Activated gamma-delta T cell treated with Interleukin-2 at 50 U/mL for 16 hours (primary cell): ENCODE data around the gene NDUFA7.
"Not testable (repeated sequence)": the region's sequence is repeated elsewhere in the genome, so short reads cannot be mapped to it uniquely, and the experiment has no call there.

Source experiments
- DNase-seq: peaks from one replicate; pipeline ENCODE4 v3.0.0-alpha.2; 2020

NDUFA7 gene

DNA sequence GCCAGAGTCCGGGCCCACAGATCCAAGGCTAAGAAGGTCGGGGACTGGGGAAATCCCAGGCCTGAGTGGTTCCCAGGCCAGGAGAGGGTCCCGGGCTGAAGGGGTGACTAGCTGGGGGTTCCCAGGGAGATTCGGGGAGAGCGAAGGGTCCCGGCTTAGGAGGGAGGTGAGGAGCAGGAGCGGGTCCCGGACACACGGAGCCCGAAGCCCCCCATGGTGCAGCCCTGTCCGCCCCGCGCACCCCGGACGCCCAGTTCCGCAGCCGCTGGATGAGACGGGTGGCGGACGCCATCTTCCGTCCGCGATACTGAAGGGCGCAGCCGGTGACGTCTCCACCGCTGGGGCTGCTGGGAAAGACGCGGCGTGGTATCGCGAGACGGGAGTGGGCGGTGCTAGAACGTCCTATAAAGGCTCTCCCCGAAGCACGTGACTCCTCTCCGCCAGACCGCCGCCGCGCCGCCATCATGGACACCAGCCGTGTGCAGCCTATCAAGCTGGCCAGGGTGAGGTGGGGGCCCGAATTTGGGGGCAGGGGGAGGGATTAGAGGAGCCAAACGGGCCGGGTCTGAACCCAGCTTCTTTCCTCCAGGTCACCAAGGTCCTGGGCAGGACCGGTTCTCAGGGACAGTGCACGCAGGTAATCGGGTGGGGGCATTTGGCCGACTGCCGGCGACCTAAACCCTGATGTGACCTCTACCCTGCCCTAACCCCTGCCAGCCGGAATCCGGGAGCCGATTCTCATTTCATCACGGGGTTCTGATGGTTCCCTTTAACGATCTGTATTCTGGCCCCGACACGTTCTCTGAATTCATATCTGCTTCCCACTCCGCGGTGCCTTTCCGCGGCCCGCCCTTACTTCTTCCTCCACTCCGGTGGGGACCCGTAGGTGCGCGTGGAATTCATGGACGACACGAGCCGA lies at the start of gene NDUFA7, which contains the start of gene RPS28:
Gene NDUFA7 (minus strand): TSS at position 309 of the 919 bp plus-strand sequence. CDS start 17 bp downstream, at position 292.
Gene RPS28 (plus strand): TSS at position 430 of the 919 bp plus-strand sequence. CDS start 35 bp downstream, at position 465.
- peak; percentile 97 for DNase-seq

DNA sequence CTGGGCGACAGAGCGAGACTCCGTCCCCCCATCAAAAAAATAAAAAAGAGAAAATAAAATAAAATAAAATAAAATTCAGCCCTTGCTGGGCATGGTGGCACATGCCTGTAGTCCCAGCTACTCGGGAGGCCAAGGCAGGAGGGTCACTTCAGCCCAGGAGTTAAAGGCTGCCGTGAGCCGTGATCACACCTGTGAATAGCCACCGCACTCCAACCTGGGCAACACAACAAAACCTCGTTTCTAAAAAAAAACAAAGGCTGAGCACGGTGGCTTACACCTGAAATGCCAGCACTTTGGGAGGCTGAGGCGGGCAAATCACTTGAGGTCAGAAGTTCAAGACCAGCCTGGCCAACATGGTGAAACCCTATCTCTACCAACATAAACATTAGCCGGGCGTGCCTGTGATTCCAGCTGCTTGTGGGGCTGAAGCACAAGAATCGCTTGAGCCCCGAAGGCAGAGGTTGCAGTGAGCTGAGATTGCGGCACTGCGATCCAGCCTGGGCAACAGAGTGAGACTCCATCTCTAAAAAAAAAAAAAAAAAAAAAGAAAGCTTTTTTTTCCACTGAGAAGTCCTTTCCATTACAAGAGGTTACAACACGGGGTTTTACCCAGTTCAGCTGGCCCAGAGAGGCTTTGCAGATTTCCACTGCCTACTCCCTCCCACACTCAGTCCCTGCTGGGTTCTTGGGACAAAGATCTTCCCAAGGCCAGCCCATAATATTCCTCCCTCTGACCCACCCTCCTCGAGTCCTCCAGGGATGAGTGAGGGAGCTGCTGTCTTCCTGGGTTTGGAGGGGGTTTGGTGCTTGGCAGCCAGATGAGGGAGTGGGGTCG lies 49.2 kb upstream of the NDUFA7 start:
- DNase-seq: no peak

DNA sequence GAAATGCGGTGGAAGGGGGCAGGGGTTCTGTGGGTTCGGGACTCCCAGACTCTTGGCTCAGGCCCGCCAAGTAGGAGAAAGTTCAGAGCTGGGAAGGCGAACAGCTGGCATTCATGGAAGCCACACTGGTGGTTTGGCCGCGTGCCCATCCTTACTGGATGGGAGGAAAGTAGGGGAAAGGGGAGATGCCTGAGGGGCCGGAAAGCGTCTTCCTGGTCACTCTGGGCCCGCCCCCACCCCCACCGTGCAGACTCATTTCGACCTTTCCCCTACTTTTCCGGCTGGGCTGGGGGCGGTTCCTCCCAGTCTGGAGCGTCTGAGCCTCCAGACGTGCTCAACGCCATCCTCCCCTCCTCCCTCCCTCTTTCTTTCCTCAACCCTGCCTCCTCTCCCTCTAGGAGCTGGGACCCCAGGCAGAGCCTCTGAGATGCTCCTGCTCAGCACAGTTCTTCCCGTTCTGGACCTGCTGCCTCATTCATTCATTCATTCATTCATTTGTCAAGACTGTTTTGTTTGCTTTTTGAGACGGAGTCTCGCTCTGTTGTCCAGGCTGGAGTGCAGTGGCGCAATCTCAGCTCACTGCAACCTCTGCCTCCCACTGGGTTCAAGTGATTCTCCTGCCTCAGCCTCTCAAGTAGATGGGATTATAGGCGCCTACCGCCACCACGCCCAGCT lies 46.3 kb upstream of the NDUFA7 start:
- no peak for DNase-seq

DNA sequence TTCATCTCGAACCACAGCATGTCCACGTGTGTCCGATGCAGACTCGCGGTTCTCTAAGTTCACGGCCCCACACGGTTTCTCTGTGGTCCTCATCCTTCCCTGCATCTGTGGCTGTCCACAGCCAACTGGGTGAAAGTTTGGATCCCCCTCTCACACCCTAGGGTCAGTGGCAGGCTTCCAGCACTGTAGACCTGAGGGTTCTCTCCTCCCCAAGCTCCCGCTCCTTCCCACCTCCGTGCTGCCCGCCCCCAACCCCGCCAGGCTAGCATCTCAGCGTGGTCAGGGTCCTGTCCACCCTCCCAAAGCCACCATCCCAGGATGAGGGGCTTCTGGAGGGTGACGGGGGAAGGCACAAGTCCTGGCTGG lies 45.8 kb upstream of the NDUFA7 start:
- DNase-seq: no peak

DNA sequence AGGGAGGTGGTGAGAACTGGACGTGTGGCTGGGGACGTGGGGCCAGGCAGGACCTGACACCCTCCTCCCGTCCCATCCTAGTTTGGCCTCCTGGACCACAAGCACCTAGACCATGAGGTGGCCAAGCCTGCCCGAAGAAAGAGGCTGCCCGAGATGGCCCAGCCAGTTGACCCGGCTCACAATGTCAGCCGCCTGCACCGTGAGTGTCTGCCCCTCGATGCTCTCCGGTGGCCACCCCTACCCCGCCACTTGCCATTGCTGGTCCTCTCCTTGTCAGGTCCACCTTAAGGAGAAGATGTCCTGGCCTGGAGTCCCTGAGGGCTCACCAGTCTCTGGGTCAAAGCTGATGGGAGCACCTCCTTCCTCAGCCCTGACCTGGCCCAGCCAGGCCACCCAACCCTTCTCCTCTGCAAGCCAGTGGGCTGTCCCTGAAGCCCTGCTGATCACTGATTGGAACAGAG lies 45.0 kb upstream of the NDUFA7 start:
- no peak for DNase-seq

DNA sequence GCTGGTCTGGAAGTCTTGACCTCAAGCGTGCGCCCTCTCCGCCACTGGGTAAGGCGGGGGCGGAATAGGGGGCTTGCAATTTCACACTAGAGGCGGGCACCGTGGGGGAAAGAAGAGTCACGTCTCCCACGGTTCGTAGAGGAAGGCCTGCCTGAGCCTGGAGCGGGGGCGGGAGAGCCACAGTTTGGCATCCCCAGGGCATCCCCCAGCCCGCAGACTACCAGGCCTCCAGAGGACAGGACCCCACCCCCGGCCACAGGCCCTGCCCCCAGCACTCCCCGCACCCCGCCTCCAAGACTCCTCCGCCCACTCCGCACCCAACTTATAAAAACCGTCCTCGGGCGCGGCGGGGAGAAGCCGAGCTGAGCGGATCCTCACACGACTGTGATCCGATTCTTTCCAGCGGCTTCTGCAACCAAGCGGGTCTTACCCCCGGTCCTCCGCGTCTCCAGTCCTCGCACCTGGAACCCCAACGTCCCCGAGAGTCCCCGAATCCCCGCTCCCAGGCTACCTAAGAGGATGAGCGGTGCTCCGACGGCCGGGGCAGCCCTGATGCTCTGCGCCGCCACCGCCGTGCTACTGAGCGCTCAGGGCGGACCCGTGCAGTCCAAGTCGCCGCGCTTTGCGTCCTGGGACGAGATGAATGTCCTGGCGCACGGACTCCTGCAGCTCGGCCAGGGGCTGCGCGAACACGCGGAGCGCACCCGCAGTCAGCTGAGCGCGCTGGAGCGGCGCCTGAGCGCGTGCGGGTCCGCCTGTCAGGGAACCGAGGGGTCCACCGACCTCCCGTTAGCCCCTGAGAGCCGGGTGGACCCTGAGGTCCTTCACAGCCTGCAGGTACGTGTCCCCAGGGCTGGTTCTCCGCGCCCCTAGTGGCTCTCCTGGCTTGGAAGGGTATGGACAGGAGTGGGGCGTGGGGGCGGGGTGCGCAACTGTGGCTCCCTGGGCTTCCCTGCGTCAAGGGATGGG lies 42.9 kb upstream of the NDUFA7 start, which contains the start of gene ANGPTL4:
Gene ANGPTL4 (plus strand): TSS at position 353 of the 969 bp plus-strand sequence. CDS start 167 bp downstream, at position 520.
- DNase-seq: peak; percentile 25

DNA sequence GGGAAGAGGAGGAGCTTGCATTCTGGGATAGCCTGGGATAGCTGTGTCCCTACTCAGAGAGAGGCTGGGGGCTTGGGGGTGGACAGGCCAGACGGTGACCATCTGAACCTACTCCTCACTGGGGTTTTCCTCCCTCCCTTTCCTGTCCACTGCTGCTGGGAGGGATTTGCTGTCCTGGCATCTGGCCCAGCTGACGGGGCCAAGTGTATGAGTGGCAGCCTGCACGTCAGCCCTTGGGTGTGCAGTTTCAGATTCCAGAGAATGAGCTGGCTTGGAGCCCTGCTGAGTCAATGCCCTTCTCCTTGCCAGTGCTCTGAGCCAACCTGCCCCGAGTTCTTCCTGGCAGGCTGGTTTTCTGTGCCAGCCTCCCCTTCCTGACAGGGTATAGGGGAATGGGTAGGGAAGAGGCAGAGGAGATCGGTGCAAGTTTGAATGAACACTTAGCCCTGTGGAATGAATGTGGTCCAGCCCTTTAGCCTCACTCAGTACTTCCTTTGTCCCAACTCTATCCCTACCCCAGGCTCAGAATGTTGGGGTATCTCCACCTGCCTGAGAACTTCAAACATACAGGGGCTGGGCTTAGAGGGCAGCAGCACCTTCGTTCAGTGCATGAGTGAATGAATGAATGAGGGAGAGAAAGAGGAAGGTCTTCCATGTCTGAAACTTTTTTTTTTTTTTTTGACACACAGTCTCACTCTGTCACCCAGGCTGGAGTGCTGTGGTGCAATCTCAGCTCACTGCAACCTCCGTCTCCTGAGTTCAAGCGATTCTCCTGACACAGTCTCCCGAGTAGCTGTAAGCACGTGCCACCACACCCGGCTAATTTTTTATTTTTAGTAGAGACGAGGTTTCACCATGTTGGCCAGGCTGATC lies 41.0 kb upstream of the NDUFA7 start:
- no peak for DNase-seq

DNA sequence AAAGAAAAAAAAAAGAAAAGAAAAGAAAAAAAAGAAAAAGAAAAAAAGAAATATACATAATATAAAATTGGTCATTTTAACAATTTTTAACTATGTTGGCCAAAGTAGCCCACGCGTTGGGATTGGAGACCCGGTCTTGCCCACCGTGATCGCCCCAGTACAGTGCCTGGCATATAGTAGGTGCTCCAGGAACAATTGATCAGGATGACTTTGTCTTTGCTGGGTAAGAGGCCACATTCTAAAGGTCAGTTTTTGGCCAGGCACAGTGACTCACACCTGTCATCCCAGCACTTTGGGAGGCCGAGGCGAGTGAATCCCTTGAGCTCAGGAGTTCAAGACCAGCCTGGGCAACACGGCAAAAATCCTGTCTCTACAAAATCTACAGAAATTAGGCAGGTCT lies 39.0 kb upstream of the NDUFA7 start:
- no peak for DNase-seq

DNA sequence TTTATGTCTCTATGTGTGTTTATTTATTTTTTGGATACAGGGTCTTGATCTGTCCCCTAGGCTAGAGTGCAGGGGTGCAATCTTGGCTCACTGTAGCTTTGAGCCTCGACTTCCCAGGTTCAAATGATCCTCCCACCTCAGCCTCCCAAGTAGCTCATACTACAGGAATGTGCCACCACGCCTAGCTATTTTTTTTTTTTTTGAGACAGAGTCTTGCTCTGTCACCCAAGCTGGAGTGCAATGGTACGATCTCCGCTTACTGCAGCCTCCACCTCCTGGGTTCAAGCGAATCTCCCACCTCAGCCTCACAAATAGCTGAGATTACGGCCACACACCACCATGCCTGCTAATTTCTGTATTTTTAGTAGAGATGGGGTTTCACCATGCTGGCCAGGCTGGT lies 37.8 kb upstream of the NDUFA7 start:
- DNase-seq: no peak

DNA sequence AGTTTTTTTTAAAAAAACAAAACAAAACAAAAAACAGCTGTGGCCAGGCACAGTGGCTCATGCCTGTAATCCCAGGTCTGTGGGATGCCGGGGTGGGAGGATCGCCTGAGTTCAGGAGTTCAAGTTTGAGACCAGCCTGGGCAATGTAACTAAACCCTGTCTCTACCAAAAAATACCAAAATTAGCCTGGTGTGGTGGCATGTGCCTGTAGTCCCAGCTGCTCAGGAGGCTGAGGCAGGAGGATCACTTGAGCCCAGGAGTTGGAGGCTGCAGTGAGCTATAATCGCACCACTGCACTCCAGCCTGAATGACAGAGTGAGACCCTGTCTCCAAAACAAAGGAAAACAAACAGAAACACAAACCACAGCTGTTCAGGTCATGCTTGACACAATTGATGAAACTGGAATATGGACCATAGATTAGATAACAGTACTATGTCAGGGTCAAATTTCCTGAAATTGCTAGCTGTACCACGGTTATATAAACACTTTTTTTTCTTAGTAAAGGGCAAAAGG lies 35.9 kb upstream of the NDUFA7 start:
- no peak for DNase-seq

DNA sequence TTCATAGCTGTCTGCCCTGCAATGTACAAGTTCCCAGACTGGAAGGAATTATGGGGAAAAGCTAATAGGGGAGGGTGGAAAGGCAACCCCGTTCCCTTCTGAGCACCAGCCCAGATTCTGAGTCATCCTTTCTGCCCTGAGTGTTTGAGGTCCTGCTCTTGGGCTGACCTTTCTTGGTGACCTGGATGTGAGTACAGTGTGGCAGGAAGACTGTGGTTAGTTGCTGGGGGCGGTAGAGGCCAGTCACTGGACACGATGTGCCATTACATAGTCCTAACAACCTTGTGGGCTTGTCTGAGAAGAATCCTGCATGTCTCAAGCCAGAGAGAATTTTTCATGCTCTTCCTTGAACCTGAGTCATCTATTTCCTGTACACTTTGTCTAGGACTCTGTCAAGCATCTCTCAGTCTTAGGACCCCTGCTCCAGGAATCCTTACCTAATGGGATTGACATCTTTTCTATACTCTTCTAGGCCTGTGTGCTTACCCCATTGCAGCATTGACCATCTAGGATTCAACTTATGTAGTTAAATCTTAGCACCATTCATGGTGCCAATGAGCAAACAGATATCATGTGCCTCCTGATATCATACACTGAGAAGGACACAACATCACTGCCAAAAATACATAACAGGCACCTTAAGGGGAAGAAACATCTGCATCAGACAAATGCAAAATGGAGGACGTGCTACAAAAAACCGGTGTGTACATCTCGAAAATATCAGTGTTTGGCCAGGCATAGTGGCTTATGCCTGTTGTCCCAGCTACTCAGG lies 34.6 kb upstream of the NDUFA7 start:
- DNase-seq: no peak

DNA sequence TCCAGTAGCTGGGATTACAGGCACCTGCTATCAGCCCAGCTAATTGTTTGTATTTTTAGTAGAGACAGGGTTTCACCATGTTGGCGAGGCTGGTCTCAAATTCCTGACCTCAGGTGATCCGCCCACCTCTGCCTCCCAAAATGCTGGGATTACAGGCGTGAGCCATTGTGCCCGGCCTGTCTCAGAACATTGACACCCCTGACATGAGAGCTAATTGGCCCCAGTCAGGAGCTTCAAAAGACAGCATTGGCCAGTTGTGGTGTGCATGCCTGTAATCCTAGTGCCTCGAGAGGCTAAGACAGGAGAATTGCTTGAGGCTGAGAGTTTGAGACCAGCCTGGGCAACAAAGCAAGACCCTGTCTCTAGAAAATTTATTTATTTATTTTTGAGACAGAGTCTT lies 31.7 kb upstream of the NDUFA7 start:
- not testable (repeated sequence) for DNase-seq

DNA sequence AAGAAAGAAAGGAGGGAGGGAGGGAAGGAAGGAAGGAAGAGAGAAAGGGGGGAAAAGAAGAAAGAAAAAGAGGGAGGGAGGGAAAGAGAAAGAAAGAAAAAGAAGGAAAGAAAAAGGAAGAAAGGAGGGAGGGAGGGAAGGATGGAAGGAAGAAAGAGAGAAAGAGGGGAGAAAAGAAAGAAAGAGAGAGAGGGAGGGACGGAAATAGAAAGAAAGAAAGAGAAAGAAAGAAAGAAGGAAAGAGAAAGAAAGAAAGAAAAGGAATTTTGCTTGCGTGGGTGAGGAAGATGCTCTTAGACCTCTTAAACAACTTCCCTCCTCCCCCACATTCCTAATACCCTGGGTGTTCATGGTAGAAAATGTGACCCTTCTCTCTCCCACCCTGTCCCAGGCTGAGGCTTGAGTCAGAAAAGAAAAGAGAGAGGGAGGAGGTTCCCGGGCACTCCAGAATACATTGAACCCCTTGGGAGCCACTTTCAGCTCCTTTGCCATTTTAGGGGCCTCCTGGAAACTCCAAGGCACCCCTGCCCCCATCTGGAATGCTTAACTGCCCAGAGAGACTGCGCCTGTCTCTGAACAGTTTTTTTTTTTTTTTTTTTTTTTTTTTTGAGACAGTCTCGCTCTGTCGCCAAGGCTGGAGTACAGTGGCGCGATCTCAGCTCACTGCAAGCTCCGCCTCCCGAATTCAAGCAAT lies 31.1 kb upstream of the NDUFA7 start:
- no peak for DNase-seq

DNA sequence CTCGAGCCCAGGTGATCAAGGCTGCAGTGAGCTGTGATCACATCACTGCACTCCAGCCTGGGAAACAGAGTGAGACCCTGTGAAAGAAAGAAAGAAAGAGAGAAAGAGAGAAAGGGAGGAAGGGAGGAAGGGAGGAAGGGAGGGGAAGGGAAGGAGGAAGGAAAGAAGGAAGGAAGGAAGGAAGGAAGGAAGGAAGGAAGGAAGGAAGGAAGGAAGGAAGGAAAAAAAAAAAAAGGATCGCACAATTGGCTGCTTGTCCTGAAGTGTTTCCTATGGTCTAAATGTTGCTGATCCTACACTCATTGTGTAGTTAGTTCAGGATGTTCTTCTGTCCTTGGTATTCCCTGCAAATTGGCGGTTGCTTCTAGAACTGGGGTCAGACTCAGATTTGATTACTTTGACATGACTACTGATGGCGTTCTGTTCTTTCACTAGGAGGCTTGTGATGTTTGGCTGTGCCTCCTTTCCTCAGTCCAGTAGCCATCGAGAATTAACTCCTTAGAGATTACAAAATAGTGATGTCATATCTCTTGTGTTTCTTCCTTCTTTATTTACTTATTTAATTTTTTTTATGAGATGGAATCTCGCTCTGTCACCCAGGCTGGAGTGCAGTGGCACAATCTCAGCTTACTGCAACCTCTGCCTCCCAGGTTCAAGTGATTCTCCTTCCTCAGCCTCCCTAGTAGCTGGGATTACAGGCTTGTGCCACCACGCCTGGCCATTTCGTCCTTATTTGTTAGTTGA lies 28.6 kb upstream of the NDUFA7 start:
- DNase-seq: not testable (repeated sequence)

DNA sequence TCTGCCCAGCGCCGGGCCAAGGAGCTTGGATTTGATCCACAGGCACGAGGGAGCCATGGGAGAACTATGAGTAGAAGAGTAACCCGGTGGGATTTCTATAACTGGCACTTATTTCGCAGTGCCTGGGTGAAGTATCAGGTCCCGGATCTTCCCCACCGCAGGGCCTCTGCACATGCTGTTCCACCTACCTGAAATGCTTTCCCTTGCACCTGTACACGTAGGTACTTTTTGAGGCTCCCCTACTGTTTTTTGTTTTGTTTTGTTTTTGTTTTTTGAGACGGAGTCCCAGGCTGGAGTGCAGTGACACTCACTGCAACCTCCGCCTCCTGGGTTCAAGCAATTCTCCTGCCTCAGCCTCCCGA lies 22.3 kb upstream of the NDUFA7 start:
- no peak for DNase-seq

DNA sequence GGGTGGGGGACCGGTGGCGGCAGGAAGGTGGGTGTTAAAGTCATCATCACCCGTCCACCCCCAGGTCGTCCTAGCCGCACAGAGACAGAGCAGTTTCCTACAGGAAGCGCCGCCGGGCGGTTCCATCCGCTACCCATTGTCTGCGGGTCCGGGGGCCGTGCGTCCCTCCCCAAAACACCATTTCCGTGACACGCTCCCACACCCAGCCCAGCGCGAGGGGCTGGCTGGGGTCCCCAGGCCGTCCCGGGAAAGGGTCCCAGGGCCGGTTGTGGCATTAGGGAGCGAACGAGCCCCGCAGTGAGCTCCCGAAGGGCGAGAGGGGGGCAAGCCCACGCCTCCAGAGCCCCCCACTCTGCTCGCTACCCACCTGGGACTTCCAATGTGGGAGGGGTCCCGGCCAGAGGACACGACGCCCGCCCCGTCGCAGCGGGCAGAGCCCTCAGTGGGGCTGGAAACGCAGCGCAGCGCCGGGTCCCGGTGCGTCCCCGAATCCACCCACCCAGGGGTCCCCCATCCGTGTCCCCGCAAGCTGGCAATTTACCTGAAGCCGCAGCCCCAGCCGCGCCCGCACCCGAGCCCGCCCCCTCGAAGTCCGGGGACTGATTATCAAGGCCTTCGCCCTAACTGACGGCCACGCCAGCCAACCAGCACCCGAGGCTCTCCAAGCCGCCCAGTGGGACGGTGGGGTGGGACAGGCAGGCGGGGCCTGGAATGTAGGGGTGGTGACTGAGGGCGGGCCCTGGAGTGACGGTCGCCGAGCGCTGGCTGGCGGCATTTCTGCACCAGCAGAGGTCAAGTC lies 21.7 kb upstream of the NDUFA7 start, which contains the start of gene KANK3:
Gene KANK3 (minus strand): TSS at position 579 of the 799 bp plus-strand sequence. CDS start 5,434 bp downstream, outside the sequence.
- peak; percentile 94 for DNase-seq

DNA sequence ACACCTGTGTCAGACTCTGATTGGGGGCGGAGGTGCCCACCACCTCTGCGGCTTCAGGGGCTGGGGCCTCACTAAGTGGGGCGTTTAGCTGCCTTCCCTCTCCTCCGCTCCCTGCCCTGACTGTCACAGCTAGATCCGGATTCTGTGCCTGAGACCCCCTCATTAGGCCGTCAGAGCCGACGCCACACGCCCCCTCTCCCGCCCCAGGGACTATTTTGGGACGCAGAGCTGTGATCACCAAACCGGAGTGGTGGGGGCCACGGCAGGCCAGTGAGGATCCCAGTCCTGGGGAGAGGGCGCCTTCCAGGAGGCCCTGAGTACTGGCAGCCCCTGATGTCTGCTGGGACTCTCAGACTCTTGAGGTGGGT lies 21.1 kb upstream of the NDUFA7 start:
- no peak for DNase-seq
